SK-N-SH (cell line): Measurements from ENCODE around the gene ACO1. TPM values are rescaled to one million over a fixed set of nuclear protein-coding genes. Genes with fewer than 3 reads are reported as not detected.

Experiments used
- CTCF ChIA-PET: fragments of 300-600, 350-600 bp; formaldehyde crosslinking; extraction: SDS; loops from one replicate; lab custom pipeline; 2021; lab: Yijun Ruan, JAX
- POLR2A ChIA-PET: fragments of 350-600 bp; sonication (Branson Sonifier 250); formaldehyde crosslinking; extraction: SDS; loops from one replicate; lab custom pipeline; 2020; ENCODE audit warnings: antibody characterized with exemption, inconsistent platforms; lab: Yijun Ruan, JAX
- DNase-seq: peaks from one replicate; pipeline ENCODE4 v3.0.0; 2012
- H2AFZ ChIP-seq: fragments of 200-600 bp; sonication (generic); 2 replicates; pipeline ENCODE4 v1.8.1; 2016; ENCODE audit warnings: antibody characterized with exemption, mild to moderate bottlenecking, low read depth
- H3F3A ChIP-seq: fragments of 200-600 bp; sonication (generic); replicated peaks from 2 replicates; pipeline ENCODE3; 2016; ENCODE audit warnings: antibody characterized with exemption, mild to moderate bottlenecking; ENCODE audit not compliant: insufficient read depth
- H3K27ac ChIP-seq, 2 experiments: fragments of 200-500 bp in 1 of 2; fragments of 200-600 bp in 1 of 2; sonication (Bioruptor generic) in 1 of 2; sonication (generic), shearing (Covaris generic) in 1 of 2; 2 replicates each; pipeline versions ENCODE4 v1.5.1 to v1.6.1; 2014 to 2016; ENCODE audit warnings: low read depth in 2 of 2, inconsistent platforms in 1 of 2, low read length in 1 of 2, mild to moderate bottlenecking in 1 of 2, mixed read lengths in 1 of 2
- H3K27me3 ChIP-seq: fragments of 200-600 bp; sonication (generic), shearing (Covaris generic); 2 replicates; pipeline ENCODE4 v1.6.1; 2016; ENCODE audit warnings: mixed run types; ENCODE audit not compliant: insufficient read depth
- H3K36me3 ChIP-seq, 2 experiments: fragments of 200-500 bp in 1 of 2; fragments of 200-600 bp in 1 of 2; sonication (Bioruptor generic) in 1 of 2; sonication (generic) in 1 of 2; replicated peaks in 1 of 2; 2 replicates each; pipeline versions ENCODE3 to v1.5.1; 2014 to 2016; ENCODE audit warnings: low read length in 1 of 2, mild to moderate bottlenecking in 1 of 2; ENCODE audit not compliant: insufficient read depth in 2 of 2, control insufficient read depth in 1 of 2
- H3K4me1 ChIP-seq, 2 experiments: fragments of 200-500 bp in 1 of 2; fragments of 200-600 bp in 1 of 2; sonication (Bioruptor generic) in 1 of 2; sonication (generic), shearing (Covaris generic) in 1 of 2; 2 replicates each; pipeline versions ENCODE4 v1.5.1 to v1.6.1; 2014 to 2016; ENCODE audit warnings: low read depth in 1 of 2, low read length in 1 of 2, mixed run types in 1 of 2; ENCODE audit not compliant: insufficient read depth in 2 of 2, control insufficient read depth in 1 of 2
- H3K4me2 ChIP-seq: fragments of 200-600 bp; sonication (generic), shearing (Covaris generic); 2 replicates; pipeline ENCODE4 v1.6.1; 2017; ENCODE audit warnings: mixed run types
- H3K4me3 ChIP-seq, 2 experiments: fragments of 200-500 bp in 1 of 2; fragments of 200-600 bp in 1 of 2; sonication (Bioruptor generic) in 1 of 2; sonication (generic), shearing (Covaris generic) in 1 of 2; 2 replicates each; pipeline versions ENCODE4 v1.5.1 to v1.8.1; 2014 to 2016; ENCODE audit warnings: low read depth in 2 of 2, inconsistent platforms in 1 of 2, low read length in 1 of 2, mild to moderate bottlenecking in 1 of 2, mixed read lengths in 1 of 2, moderate library complexity in 1 of 2
- H3K79me2 ChIP-seq: fragments of 200-600 bp; sonication (generic); 2 replicates; pipeline ENCODE4 v1.8.1; 2017; ENCODE audit warnings: mild to moderate bottlenecking; ENCODE audit not compliant: insufficient read depth
- H3K9ac ChIP-seq: fragments of 200-600 bp; sonication (generic); 2 replicates; pipeline ENCODE4 v1.6.1; 2017; ENCODE audit warnings: mixed run types
- H3K9me2 ChIP-seq: fragments of 200-600 bp; sonication (generic); 2 replicates; pipeline ENCODE4 v1.6.1; 2017; ENCODE audit warnings: mixed run types
- H3K9me3 ChIP-seq: fragments of 200-600 bp; sonication (generic); 2 replicates; pipeline ENCODE4 v1.6.1; 2017; ENCODE audit warnings: mixed run types, mild to moderate bottlenecking, moderate library complexity
- H4K20me1 ChIP-seq: fragments of 200-600 bp; sonication (generic); 2 replicates; pipeline ENCODE4 v1.6.1; 2017; ENCODE audit warnings: mild to moderate bottlenecking, mixed run types; ENCODE audit not compliant: insufficient read depth
- ELF1 ChIP-seq: IDR thresholded peaks from 2 replicates; pipeline ENCODE4 v1.4.0; 2012
- FOSL2 ChIP-seq: IDR thresholded peaks from 2 replicates; pipeline ENCODE4 v1.4.0; 2012; ENCODE audit warnings: low read depth, mild to moderate bottlenecking, moderate library complexity, borderline replicate concordance
- FOXJ3 ChIP-seq: sonication (generic); formaldehyde crosslinking; IDR thresholded peaks from 2 replicates; pipeline ENCODE4 v1.5.1; 2020; ENCODE audit warnings: mild to moderate bottlenecking, missing genetic modification reagents
- FOXM1 ChIP-seq: IDR thresholded peaks from 2 replicates; pipeline ENCODE4 v1.4.0; 2012; ENCODE audit warnings: low read depth, mild to moderate bottlenecking
- MEF2A ChIP-seq: IDR thresholded peaks from 2 replicates; pipeline ENCODE4 v1.4.0; 2012; ENCODE audit warnings: low read depth, borderline replicate concordance
- POLR2AphosphoS5 ChIP-seq: IDR thresholded peaks from 2 replicates; pipeline ENCODE4 v1.6.1; 2012; ENCODE audit warnings: low read depth, low read length
- RAD21 ChIP-seq: IDR thresholded peaks from 2 replicates; pipeline ENCODE4 v1.6.1; 2012; ENCODE audit warnings: mild to moderate bottlenecking, low read length
- RCOR1 ChIP-seq: fragments of 150-350 bp; IDR thresholded peaks from 2 replicates; pipeline ENCODE4 v1.6.1; 2017; ENCODE audit warnings: antibody characterized with exemption, low read length
- RFX5 ChIP-seq: IDR thresholded peaks from 2 replicates; pipeline ENCODE4 v1.6.1; 2012; ENCODE audit warnings: mild to moderate bottlenecking, improper control_type of control experiment, low read length
- SIN3A ChIP-seq: IDR thresholded peaks from 2 replicates; pipeline ENCODE4 v1.6.1; 2012; ENCODE audit warnings: low read depth, mild to moderate bottlenecking, low read length, moderate library complexity, borderline replicate concordance
- SMC3 ChIP-seq: IDR thresholded peaks from 2 replicates; pipeline ENCODE4 v1.6.1; 2012; ENCODE audit warnings: low read depth, low read length, improper control_type of control experiment
- TEAD4 ChIP-seq: IDR thresholded peaks from 2 replicates; pipeline ENCODE4 v1.4.0; 2012; ENCODE audit warnings: mild to moderate bottlenecking, borderline replicate concordance; ENCODE audit not compliant: insufficient read depth
- WGBS: methylation state at CpG from one replicate; pipeline ENCODE4 v1.1.6; 2017; ENCODE audit warnings: low lambda C conversion rate; 5-methylcytosine and 5-hydroxymethylcytosine counted together
- polyA plus RNA-seq, 3 experiments: library from polyadenylated mRNA; depleted of rRNA; stranded (reverse); fragments of >200 nt; gene quantifications; 2 replicates each; pipeline ENCODE4 v1.2.3, GENCODE V29; 2012
- TF ChIP-seq, protein P1 (sequence below): IDR thresholded peaks from 2 replicates; pipeline ENCODE4 v1.4.0; 2012; ENCODE audit warnings: low read depth
- TF ChIP-seq, protein P2 (sequence below): IDR thresholded peaks from 2 replicates; pipeline ENCODE4 v1.4.0; 2012; ENCODE audit warnings: low read depth, borderline replicate concordance
- TF ChIP-seq, protein P3 (sequence below): IDR thresholded peaks from 2 replicates; pipeline ENCODE4 v1.6.1; 2012; ENCODE audit warnings: mild to moderate bottlenecking, low read depth, low read length, moderate library complexity

The ACO1 gene
- polyA plus RNA-seq, 1 of the 3 experiments (the other 2 are of a cell fraction) = 25.4 TPM

- Histone ChIP-seq H3K9me2 (no peaks in the 10 kb centered on the region), H3K36me3 (peaks cover 26 to 35% of the 10 kb centered on the region in 2 experiments), H3F3A (no peaks in the 10 kb centered on the region), H3K27ac (no peak overlapping the region), H3K9me3 (peaks cover 6% of the 10 kb centered on the region; the same call in 1 of the 2 replicates), H3K4me2 (no peak overlapping the region), H2AFZ (no peak overlapping the region), H4K20me1 (no peaks in the 10 kb centered on the region), H3K9ac (no peak overlapping the region), H3K4me1 (no peaks in the 10 kb centered on the region), H3K4me3 (no peak overlapping the region), H3K79me2 (peaks cover 5% of the 10 kb centered on the region; the same call in 1 of the 2 replicates), H3K27me3 (no peaks in the 10 kb centered on the region)
- TF ChIP-seq SMC3 = no peak
- TF ChIP-seq FOXM1 = no peak
- TF ChIP-seq SIN3A = no peak
- TF ChIP-seq, protein P1, sequence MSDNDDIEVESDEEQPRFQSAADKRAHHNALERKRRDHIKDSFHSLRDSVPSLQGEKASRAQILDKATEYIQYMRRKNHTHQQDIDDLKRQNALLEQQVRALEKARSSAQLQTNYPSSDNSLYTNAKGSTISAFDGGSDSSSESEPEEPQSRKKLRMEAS = no peak
- TF ChIP-seq RCOR1 = no peak
- TF ChIP-seq ELF1 = no peak
- TF ChIP-seq MEF2A = no peak
- TF ChIP-seq, protein P2, sequence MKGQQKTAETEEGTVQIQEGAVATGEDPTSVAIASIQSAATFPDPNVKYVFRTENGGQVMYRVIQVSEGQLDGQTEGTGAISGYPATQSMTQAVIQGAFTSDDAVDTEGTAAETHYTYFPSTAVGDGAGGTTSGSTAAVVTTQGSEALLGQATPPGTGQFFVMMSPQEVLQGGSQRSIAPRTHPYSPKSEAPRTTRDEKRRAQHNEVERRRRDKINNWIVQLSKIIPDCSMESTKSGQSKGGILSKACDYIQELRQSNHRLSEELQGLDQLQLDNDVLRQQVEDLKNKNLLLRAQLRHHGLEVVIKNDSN = no peak
- no peak for TF ChIP-seq FOSL2
- TF ChIP-seq, protein P3, sequence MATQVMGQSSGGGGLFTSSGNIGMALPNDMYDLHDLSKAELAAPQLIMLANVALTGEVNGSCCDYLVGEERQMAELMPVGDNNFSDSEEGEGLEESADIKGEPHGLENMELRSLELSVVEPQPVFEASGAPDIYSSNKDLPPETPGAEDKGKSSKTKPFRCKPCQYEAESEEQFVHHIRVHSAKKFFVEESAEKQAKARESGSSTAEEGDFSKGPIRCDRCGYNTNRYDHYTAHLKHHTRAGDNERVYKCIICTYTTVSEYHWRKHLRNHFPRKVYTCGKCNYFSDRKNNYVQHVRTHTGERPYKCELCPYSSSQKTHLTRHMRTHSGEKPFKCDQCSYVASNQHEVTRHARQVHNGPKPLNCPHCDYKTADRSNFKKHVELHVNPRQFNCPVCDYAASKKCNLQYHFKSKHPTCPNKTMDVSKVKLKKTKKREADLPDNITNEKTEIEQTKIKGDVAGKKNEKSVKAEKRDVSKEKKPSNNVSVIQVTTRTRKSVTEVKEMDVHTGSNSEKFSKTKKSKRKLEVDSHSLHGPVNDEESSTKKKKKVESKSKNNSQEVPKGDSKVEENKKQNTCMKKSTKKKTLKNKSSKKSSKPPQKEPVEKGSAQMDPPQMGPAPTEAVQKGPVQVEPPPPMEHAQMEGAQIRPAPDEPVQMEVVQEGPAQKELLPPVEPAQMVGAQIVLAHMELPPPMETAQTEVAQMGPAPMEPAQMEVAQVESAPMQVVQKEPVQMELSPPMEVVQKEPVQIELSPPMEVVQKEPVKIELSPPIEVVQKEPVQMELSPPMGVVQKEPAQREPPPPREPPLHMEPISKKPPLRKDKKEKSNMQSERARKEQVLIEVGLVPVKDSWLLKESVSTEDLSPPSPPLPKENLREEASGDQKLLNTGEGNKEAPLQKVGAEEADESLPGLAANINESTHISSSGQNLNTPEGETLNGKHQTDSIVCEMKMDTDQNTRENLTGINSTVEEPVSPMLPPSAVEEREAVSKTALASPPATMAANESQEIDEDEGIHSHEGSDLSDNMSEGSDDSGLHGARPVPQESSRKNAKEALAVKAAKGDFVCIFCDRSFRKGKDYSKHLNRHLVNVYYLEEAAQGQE = no peak
- CTCF ChIA-PET = interaction anchor here (1.1 kb wide), 1 partner anchor 25 kb away, joined by 4 read pairs; no protein-coding TSS in a partner anchor
- no peak for DNase-seq
- POLR2A ChIA-PET = no interaction called here
- 93% methylated on average over 1 of the region's 1 CpG for WGBS
Observed at GRCh38 chr9:32404402-32404801, 20.0 kb downstream of the ACO1 start.

DNA sequence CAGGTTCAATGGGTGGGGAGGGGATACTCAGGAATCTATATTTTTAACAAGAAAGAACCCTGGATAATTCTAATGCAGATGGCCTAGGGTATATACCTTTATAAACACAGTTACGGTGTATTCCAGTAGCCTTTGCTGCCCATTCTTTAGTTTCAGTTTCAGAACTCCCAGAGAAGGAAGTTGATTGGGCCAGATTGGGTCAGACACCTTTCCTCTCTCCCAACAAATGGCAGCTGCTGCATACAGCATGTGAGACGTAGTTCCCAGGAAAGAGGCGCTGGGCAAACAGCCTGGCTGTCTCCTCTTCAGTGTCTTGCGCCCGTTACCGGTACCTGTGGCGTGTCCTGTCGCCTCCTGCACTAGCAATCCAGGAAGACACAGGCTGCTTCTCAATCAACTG, 20.4 kb downstream of the ACO1 start:
- POLR2A ChIA-PET = no interaction called here
- Histone ChIP-seq H3K9ac (no peak overlapping the region), H3K9me2 (no peaks in the 10 kb centered on the region), H3K4me1 (no peaks in the 10 kb centered on the region), H3K36me3 (peaks cover 27 to 39% of the 10 kb centered on the region in 2 experiments), H3K27ac (no peak overlapping the region), H3F3A (no peaks in the 10 kb centered on the region), H2AFZ (no peak overlapping the region), H3K79me2 (0 out of 2 replicates have a peak, but pooled peaks cover 5% of the 10 kb centered on the region), H3K9me3 (peaks cover 6% of the 10 kb centered on the region; the same call in 1 of the 2 replicates), H3K27me3 (no peaks in the 10 kb centered on the region), H4K20me1 (no peaks in the 10 kb centered on the region), H3K4me3 (no peak overlapping the region), H3K4me2 (no peak overlapping the region)
- CTCF ChIA-PET = interaction anchor here (1.1 kb wide), 1 partner anchor 26 kb away, joined by 4 read pairs; no protein-coding TSS in a partner anchor
- DNase-seq = no peak
- 84% methylated on average over 8 of the region's 8 CpGs for WGBS
- no peak for TF ChIP-seq FOXJ3
- TF ChIP-seq RAD21 = no peak
- no peak for TF ChIP-seq RFX5
- TF ChIP-seq, protein P3 = no peak
- TF ChIP-seq TEAD4 = no peak
- no peak for TF ChIP-seq POLR2AphosphoS5
